ENCODE measurements around the gene MUC12. TPM values are rescaled to one million over a fixed set of nuclear protein-coding genes. Genes with fewer than 3 reads are reported as not detected.

The MUC12 gene
- total and polyA plus RNA-seq, 11 donors, result 0.02 to 0.23 (median 0.11) TPM; not detected in 7

DNA sequence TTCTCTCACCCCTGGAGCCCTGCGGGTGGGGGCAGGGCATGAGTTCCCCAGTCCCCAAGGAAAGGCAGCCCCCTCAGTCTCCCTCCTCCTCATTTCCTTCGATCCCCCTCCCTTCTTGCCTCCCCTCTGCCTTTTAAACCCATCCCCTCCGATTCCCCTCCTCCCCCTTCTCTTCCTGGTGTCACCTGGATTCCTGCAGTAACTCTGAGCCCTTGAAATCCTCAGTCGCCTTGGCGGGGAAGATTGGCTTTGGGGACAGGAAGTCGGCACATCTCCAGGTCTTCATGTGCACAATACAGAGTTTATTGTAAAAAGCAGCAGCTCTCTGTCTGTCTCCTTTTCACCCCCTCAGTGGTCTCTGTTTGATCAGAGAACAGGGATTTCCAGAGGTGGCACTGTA is 1.3 kb upstream of the MUC12 start:
- no peak overlapping the region for H3K4me3 ChIP-seq
- DNase-seq (peak in 1 of 5 donors; percentile 10), ATAC-seq (no peak)
- intact Hi-C loops (cut with DNase I), result loop anchor here in 6 of 10 donors (2.0 to 10.0 kb wide), 4 partner anchors 15 to 89 kb away; no protein-coding TSS in a partner anchor
- no peaks in the 10 kb centered on the region for H3K36me3 ChIP-seq
- H3K27ac ChIP-seq, result no peak overlapping the region
- 10 to 17% (median 14%) methylated on average over 5 to 6 of the region's 6 CpGs for WGBS, 4 donors
- TF ChIP-seq, protein P1, sequence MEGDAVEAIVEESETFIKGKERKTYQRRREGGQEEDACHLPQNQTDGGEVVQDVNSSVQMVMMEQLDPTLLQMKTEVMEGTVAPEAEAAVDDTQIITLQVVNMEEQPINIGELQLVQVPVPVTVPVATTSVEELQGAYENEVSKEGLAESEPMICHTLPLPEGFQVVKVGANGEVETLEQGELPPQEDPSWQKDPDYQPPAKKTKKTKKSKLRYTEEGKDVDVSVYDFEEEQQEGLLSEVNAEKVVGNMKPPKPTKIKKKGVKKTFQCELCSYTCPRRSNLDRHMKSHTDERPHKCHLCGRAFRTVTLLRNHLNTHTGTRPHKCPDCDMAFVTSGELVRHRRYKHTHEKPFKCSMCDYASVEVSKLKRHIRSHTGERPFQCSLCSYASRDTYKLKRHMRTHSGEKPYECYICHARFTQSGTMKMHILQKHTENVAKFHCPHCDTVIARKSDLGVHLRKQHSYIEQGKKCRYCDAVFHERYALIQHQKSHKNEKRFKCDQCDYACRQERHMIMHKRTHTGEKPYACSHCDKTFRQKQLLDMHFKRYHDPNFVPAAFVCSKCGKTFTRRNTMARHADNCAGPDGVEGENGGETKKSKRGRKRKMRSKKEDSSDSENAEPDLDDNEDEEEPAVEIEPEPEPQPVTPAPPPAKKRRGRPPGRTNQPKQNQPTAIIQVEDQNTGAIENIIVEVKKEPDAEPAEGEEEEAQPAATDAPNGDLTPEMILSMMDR (IDR thresholded peaks at IDR 0.05), result no peak
- no peak for TF ChIP-seq POLR2A (IDR thresholded peaks at IDR 0.05)
- no peaks in the 10 kb centered on the region for H3K9me3 ChIP-seq
- H3K27me3 ChIP-seq, result peaks cover 38 to 81% (median 54%) of the 10 kb centered on the region in 9 donors
- H3K4me1 ChIP-seq, result peaks cover 0 to 16% (median 8%) of the 10 kb centered on the region in 12 donors

DNA sequence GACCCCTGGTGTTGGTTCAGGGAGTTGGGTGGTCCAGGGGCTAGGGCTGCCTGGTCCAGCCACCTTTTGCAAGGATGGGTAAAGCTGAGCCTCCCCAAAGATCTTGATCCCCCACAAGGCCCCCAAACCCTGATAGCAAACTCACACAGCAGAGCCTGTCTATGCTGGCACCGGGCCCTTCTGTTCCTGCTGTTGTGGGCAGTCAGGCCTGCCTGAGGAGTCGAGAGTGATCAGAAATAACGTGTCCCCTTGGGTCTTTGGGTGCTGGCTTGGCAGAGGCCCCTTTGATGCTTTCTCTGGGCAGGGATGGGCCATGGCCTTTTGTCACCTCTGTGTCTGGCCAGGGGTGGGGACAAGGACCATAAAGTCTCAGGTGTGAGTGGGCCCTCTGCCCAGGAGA is 715 bp upstream of the MUC12 start:
- no peak for DNase-seq
- 7 to 29% (median 18%) methylated on average over 3 of the region's 3 CpGs for WGBS, 4 donors
- peaks cover 35 to 79% (median 50%) of the 10 kb centered on the region in 9 donors for H3K27me3 ChIP-seq
- no peaks in the 10 kb centered on the region for H3K9me3 ChIP-seq
- no peak for ATAC-seq
- H3K4me1 ChIP-seq, result peaks cover 0 to 16% (median 8%) of the 10 kb centered on the region in 12 donors
- no peak overlapping the region for H3K4me3 ChIP-seq
- no peak for TF ChIP-seq POLR2A (IDR thresholded peaks at IDR 0.05)
- TF ChIP-seq, protein P1 (IDR thresholded peaks at IDR 0.05), result no peak
- intact Hi-C loops (cut with DNase I), result loop anchor here in 6 of 10 donors (2.0 to 10.0 kb wide), 4 partner anchors 16 to 89 kb away; no protein-coding TSS in a partner anchor
- H3K36me3 ChIP-seq, result no peaks in the 10 kb centered on the region
- no peak overlapping the region for H3K27ac ChIP-seq

GRCh38 chr7:100971111-100972001 is 2.0 kb downstream of the MUC12 start:
- peaks cover 0 to 7% (median 0%) of the 10 kb centered on the region in 12 donors for H3K4me1 ChIP-seq
- no peak overlapping the region for H3K4me3 ChIP-seq
- H3K36me3 ChIP-seq, result no peaks in the 10 kb centered on the region
- no peak overlapping the region for H3K27ac ChIP-seq
- WGBS, 4 donors, result 44 to 54% (median 51%) methylated on average over 14 of the region's 14 CpGs
- DNase-seq, result no peak
- H3K9me3 ChIP-seq, result peaks cover 0 to 5% (median 0%) of the 10 kb centered on the region in 12 donors
- ATAC-seq, result no peak
- TF ChIP-seq POLR2A (IDR thresholded peaks at IDR 0.05), result no peak
- TF ChIP-seq, protein P1 (IDR thresholded peaks at IDR 0.05), result no peak
- intact Hi-C loops (cut with DNase I), result no loop called here
- peaks cover 12 to 61% (median 24%) of the 10 kb centered on the region in 9 donors for H3K27me3 ChIP-seq

DNA sequence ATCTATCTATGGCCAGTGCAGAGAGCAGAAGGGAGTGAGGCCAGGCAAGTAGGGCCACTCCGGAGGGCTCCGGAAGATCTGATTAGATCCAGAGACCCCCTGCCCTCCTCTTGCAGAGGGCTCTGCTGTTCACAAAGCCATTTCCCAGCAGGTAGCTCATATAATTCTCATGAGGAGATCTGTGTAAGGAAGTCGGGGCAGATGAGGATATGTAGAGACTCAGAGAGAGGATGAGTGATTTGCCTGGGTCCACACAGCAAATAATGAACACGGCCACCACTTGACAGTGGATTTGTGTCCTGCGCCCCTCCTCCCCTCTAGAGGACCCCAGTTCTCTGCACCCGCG is 2.6 kb downstream of the MUC12 start:
- TF ChIP-seq, protein P1 (IDR thresholded peaks at IDR 0.05), result no peak
- TF ChIP-seq POLR2A (IDR thresholded peaks at IDR 0.05), result no peak
- no peak for ATAC-seq
- no peak overlapping the region for H3K4me3 ChIP-seq
- intact Hi-C loops (cut with DNase I), result no loop called here
- peaks cover 6 to 55% (median 18%) of the 10 kb centered on the region in 9 donors for H3K27me3 ChIP-seq
- no peaks in the 10 kb centered on the region for H3K36me3 ChIP-seq
- H3K9me3 ChIP-seq, result peaks cover 0 to 5% (median 0%) of the 10 kb centered on the region in 12 donors
- no peak overlapping the region for H3K27ac ChIP-seq
- peaks cover 0 to under 1% (median 0%) of the 10 kb centered on the region in 12 donors for H3K4me1 ChIP-seq
- no peak for DNase-seq
- WGBS, 4 donors, result 46 to 54% (median 48%) methylated on average over 7 of the region's 7 CpGs

Data from heart left ventricle (tissue), 16 donors.